GM12801 (cell line): ENCODE results near the gene WDR41.

Experiments
- CTCF ChIP-seq: IDR thresholded peaks from one replicate; pipeline ENCODE4 v1.5.1; 2011; ENCODE audit warnings: control low read depth; ENCODE audit not compliant: insufficient read length; ENCODE audit errors: extremely low read depth

WDR41 gene

DNA sequence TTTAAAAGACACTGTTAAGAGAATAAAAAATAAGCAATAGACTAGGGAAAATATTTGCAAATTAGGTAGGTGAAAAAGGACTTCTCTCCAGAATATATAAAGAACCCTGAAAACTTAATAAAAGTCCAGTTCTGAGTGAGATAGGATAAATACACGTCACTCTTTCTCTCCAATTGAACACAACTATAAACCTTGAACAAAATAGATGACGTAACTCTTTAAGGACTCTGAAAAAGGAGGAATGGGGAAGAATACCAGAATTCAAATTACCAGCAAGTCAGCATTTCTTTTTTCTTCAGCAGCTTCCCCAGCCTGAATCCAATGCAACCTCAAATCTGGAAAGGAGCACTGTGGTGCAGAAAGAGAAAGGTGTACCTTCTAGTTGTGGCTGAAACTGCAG is 6.8 kb upstream of the WDR41 start:
- TF ChIP-seq CTCF, result no peak

GRCh38 chr5:77494935-77495334 is 2.8 kb upstream of the WDR41 start:
- no peak for TF ChIP-seq CTCF

DNA sequence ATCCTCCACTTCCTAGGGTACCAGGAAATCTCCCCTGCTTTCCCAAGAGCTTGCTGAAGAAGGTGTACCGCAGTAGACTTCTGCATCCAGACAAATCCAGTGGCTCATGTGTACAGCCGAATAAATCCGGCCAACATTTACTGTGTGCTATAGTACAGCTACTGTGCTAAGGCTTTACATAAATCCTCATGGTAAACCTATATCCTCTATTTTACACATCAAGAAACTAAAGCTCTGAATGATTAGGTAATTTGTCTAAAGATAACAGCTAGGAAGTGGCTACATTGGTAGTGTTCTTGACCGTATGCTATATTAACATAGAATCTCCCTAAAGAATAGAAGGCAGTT is 511 bp upstream of the WDR41 start:
- no peak for TF ChIP-seq CTCF

DNA sequence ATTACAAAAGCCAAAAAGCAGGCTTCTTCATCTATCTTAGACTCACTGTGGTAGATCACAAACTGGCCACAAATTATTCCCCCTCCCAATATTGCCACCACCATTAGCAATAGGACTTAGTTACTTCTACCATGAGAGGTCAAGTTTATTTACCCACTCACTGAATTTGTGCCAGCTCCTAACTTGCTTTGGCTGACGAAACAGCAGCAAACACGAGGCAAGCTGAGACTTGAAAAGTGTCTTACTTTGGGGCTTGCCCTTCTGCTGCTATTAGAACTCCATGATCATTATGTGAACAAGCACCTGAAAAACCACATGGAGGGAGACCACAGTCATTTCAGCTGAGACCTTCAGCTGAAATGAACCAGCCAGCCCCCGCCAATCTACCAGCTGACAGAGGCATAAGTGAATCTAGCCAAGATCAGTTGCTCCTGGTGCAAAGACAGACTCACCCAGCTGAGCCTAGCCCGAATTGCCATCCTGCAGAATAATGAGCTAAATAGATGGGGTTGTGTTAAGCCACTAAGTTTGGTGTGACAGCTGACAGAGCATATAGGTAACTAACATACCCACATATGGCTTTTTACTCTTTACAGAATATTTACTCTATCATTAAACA is 5.7 kb downstream of the WDR41 start:
- TF ChIP-seq CTCF, result no peak

DNA sequence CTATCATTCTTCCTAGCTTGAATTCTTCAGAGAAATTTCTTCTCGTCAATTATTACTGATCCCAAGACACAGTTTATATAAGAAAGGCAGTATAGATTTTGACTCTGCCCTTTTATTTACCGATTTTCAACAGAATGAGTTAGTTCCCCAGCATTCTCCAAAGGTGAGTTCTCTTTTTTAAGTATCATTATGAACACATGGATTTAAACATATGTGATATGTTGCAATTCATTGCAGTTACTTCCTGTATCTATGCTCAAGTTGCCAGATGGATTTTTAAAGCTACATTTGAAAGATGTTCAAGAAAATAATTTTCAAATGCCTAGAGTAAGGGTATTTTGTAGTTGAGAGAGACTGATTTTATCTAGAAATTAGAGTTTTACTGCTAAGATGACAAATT is 8.4 kb downstream of the WDR41 start:
- no peak for TF ChIP-seq CTCF

GRCh38 chr5:77463905-77464304 is 28.2 kb downstream of the WDR41 start:
- TF ChIP-seq CTCF, result no peak

DNA sequence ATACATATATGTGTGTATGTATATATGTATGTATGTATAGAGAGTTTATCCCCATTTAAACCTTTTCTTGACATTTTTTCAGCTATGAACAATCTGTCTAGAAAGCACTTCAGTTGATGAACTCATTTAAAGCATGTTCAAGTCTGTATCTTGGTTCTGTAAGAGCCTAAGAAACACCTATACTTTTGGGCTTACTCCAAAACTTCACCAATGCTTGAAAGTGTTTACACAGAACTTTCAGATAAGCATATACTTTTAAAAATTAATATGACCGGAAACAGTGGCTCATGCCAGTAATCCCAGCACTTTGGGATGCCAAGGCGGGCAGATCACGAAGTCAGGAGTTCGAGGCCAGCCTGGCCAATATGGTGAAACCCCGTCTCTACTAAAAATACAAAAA is 30.8 kb downstream of the WDR41 start:
- no peak for TF ChIP-seq CTCF

DNA sequence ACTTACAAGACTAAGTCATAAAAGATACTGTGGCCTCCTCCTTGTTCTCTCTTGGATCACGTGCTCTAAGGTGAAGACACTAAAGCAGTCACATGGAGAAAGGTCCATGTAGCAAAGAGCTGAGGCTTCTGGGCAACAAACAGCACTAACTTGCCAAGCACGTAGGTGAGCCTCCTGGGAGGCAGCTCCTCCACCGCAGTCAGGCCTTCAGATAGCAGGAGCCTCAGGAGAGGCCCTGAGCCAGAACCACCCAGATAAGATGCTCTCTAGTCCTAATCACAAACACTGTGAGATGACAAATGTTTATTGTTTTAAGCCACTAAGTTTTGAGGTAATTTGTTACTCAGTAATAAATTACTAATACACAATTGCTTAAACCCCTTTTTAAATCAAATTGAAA is 38.0 kb downstream of the WDR41 start:
- no peak for TF ChIP-seq CTCF
